ENCODE measurements around the gene BRICD5. TPM values are rescaled to one million over a fixed set of nuclear protein-coding genes. Genes with fewer than 3 reads are reported as not detected.

Gene BRICD5
- total and polyA plus RNA-seq, 2 donors from 2014 or later = 7.2 to 8.2 TPM

DNA sequence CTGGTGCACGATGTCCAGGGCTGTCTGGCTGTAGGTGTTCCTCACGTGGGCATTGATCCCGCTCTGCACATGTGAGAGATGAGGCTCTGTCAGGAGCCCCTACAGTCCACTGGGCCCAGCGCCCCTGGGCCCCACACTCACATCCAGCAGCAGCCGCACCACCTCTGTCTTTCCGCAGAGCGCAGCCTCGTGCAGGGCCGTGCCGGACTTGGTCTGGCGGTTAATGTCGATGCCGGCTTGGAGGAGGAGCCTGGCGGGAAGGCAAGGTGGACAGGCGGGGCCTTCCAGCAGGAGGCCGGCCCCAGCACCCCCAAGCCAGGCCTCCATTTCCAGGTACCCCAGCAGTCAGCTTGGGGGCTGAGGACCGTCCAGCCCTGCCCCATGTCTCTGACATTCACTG, 23.5 kb downstream of the BRICD5 start:
- no peak for FAIRE-seq
- no peaks in the 10 kb centered on the region for H3K4me1 ChIP-seq (ENCODE audit: control insufficient read depth in 2 of 3, insufficient read depth in 2 of 3, low read depth in 1 of 3, low read length in 3 of 3)
- TF ChIP-seq, protein P1, sequence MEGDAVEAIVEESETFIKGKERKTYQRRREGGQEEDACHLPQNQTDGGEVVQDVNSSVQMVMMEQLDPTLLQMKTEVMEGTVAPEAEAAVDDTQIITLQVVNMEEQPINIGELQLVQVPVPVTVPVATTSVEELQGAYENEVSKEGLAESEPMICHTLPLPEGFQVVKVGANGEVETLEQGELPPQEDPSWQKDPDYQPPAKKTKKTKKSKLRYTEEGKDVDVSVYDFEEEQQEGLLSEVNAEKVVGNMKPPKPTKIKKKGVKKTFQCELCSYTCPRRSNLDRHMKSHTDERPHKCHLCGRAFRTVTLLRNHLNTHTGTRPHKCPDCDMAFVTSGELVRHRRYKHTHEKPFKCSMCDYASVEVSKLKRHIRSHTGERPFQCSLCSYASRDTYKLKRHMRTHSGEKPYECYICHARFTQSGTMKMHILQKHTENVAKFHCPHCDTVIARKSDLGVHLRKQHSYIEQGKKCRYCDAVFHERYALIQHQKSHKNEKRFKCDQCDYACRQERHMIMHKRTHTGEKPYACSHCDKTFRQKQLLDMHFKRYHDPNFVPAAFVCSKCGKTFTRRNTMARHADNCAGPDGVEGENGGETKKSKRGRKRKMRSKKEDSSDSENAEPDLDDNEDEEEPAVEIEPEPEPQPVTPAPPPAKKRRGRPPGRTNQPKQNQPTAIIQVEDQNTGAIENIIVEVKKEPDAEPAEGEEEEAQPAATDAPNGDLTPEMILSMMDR (IDR thresholded peaks at IDR 0.05; ENCODE audit: borderline replicate concordance, extremely low read depth, insufficient read depth) = no peak
- no peak for DNase-seq
- H3K27ac ChIP-seq (ENCODE audit: low read depth in 2 of 2, low read length in 2 of 2) = no peak overlapping the region
- no peak overlapping the region for H3K9ac ChIP-seq (ENCODE audit: low read length in 3 of 3)
- H3K36me3 ChIP-seq (ENCODE audit: control insufficient read depth in 2 of 3, insufficient read depth in 3 of 3, low read length in 3 of 3) = no peaks in the 10 kb centered on the region
- intact Hi-C loops (cut with DNase I) = no loop called here
- H3K27me3 ChIP-seq (ENCODE audit: control insufficient read depth, insufficient read depth, low read length) = no peaks in the 10 kb centered on the region
- H3K4me3 ChIP-seq (ENCODE audit: low read length in 3 of 3) = no peak overlapping the region
- H3K9me3 ChIP-seq (ENCODE audit: control insufficient read depth in 2 of 3, insufficient read depth in 1 of 3, low read length in 3 of 3) = no peaks in the 10 kb centered on the region

DNA sequence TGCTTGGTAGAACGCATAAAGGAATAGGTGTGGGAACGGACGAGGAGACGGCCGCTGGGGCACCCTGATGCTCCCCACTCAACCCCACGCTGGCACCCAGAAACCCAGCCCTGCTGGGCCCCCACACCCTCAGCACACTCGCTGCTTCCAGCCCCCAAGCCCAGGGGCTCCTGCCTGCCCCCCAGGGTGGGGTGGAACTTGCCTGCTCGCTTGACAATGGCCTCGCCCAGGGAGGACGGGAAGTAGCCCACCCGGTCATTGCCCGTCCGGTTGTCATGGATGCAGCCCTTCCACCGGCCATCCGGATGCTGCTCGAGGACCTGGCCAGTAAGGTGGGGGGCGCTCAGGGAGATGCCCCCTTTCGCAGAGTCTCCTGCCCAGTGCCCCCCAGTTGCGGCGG, 24.2 kb downstream of the BRICD5 start:
- intact Hi-C loops (cut with DNase I) = no loop called here
- TF ChIP-seq, protein P1 (IDR thresholded peaks at IDR 0.05; ENCODE audit: borderline replicate concordance, extremely low read depth, insufficient read depth) = no peak
- DNase-seq = no peak
- Histone ChIP-seq H3K27me3 (ENCODE audit: control insufficient read depth, insufficient read depth, low read length) (no peaks in the 10 kb centered on the region), H3K9me3 (ENCODE audit: control insufficient read depth in 2 of 3, insufficient read depth in 1 of 3, low read length in 3 of 3) (no peaks in the 10 kb centered on the region), H3K27ac (ENCODE audit: low read depth in 2 of 2, low read length in 2 of 2) (no peak overlapping the region), H3K9ac (ENCODE audit: low read length in 3 of 3) (no peak overlapping the region), H3K4me3 (ENCODE audit: low read length in 3 of 3) (no peak overlapping the region), H3K4me1 (ENCODE audit: control insufficient read depth in 2 of 3, insufficient read depth in 2 of 3, low read depth in 1 of 3, low read length in 3 of 3) (no peaks in the 10 kb centered on the region), H3K36me3 (ENCODE audit: control insufficient read depth in 2 of 3, insufficient read depth in 3 of 3, low read length in 3 of 3) (no peaks in the 10 kb centered on the region)
- FAIRE-seq = no peak

DNA sequence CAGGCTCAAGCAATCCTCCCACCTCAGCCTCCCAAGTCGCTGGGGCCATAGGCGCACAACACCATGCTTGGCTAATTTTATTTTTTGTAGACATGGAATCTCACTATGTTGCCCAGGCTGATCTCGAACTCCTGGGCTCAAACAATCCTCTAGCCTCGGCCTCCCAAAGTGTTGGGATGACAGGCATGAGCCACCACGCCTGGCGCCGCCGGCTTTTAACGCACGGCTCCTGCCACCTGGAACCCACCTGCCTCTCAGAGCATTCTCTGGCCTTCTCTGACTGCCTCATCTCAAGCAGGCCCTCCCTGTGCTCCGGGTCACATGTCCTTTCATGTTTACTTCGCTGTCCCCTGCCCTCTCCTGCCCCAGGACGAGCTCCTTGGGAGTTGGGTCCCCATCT, 24.6 kb downstream of the BRICD5 start:
- Histone ChIP-seq H3K36me3 (ENCODE audit: control insufficient read depth in 2 of 3, insufficient read depth in 3 of 3, low read length in 3 of 3) (no peaks in the 10 kb centered on the region), H3K9me3 (ENCODE audit: control insufficient read depth in 2 of 3, insufficient read depth in 1 of 3, low read length in 3 of 3) (no peaks in the 10 kb centered on the region), H3K4me1 (ENCODE audit: control insufficient read depth in 2 of 3, insufficient read depth in 2 of 3, low read depth in 1 of 3, low read length in 3 of 3) (no peaks in the 10 kb centered on the region), H3K9ac (ENCODE audit: low read length in 3 of 3) (no peak overlapping the region), H3K4me3 (ENCODE audit: low read length in 3 of 3) (no peak overlapping the region), H3K27me3 (ENCODE audit: control insufficient read depth, insufficient read depth, low read length) (no peaks in the 10 kb centered on the region), H3K27ac (ENCODE audit: low read depth in 2 of 2, low read length in 2 of 2) (no peak overlapping the region)
- DNase-seq = no peak
- TF ChIP-seq, protein P1 (IDR thresholded peaks at IDR 0.05; ENCODE audit: borderline replicate concordance, extremely low read depth, insufficient read depth) = no peak
- intact Hi-C loops (cut with DNase I) = no loop called here
- no peak for FAIRE-seq

DNA sequence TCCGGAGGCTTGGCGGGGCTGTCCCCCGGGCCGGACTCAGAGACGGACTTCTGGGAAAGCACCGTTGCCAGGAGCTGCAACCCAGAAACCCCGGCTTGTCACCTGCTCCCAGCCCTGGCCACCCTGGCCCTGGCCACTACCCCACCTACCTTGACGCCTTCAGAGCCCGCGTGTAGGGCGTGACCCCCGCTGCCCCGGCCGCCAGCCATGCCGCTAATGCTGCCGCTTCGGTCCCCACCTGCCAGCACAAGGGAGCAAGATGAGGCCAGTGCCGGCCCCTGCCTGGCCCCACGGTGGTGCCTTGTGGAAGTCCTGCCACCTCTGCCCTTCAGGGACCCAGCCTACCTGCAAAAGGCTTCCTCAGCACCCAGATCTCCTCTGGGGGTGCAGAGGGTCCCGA, 25.7 kb downstream of the BRICD5 start:
- Histone ChIP-seq H3K4me3 (ENCODE audit: low read length in 3 of 3) (no peak overlapping the region), H3K4me1 (ENCODE audit: control insufficient read depth in 2 of 3, insufficient read depth in 2 of 3, low read depth in 1 of 3, low read length in 3 of 3) (no peaks in the 10 kb centered on the region), H3K27ac (ENCODE audit: low read depth in 2 of 2, low read length in 2 of 2) (no peak overlapping the region), H3K9ac (ENCODE audit: low read length in 3 of 3) (no peak overlapping the region), H3K9me3 (ENCODE audit: control insufficient read depth in 2 of 3, insufficient read depth in 1 of 3, low read length in 3 of 3) (no peaks in the 10 kb centered on the region), H3K36me3 (ENCODE audit: control insufficient read depth in 2 of 3, insufficient read depth in 3 of 3, low read length in 3 of 3) (no peaks in the 10 kb centered on the region), H3K27me3 (ENCODE audit: control insufficient read depth, insufficient read depth, low read length) (no peaks in the 10 kb centered on the region)
- FAIRE-seq (no peak), DNase-seq (no peak)
- TF ChIP-seq, protein P1 (IDR thresholded peaks at IDR 0.05; ENCODE audit: borderline replicate concordance, extremely low read depth, insufficient read depth) = no peak
- intact Hi-C loops (cut with DNase I) = no loop called here

Data from kidney (tissue), 14 donors.